IMR-90 (cell line): ENCODE data around the gene DHH. TPM values are rescaled to one million over a fixed set of nuclear protein-coding genes. Genes with fewer than 3 reads are reported as not detected.

Experiments
- ATAC-seq: fragments of 200-7000 bp; cut with Tn5 transposase; 2 replicates; pipeline ENCODE4 v1.9.1; 2020; ENCODE audit warnings: low read depth, mild to moderate bottlenecking, moderate library complexity
- BruUV-seq: library from RNA; stranded (reverse); fragments of 400-500 nt; replicated peaks from 2 replicates; lab custom pipeline; 2021; lab: Mats Ljungman, UMichigan
- CTCF ChIA-PET: fragments of 300-600 bp; formaldehyde crosslinking; extraction: SDS; loops from one replicate; lab custom pipeline; 2021; ENCODE audit warnings: antibody characterized with exemption; lab: Yijun Ruan, JAX
- POLR2A ChIA-PET: fragments of 300-600 bp; sonication (Branson Sonifier 250); formaldehyde crosslinking; loops from one replicate; lab custom pipeline; 2022; ENCODE audit warnings: antibody characterized with exemption; ENCODE audit not compliant: unreplicated experiment; lab: Charles Lee
- DNase-seq: peaks from one replicate; pipeline ENCODE4 v3.0.0; 2013
- H2AFZ ChIP-seq: replicated peaks from 2 replicates; pipeline ENCODE3; 2013; ENCODE audit warnings: low read length, mild to moderate bottlenecking; ENCODE audit not compliant: poor library complexity
- H2AK5ac ChIP-seq: 2 replicates; pipeline ENCODE4 v1.6.1; 2013; ENCODE audit warnings: low read depth, low read length, inconsistent platforms
- H2AK9ac ChIP-seq: replicated peaks from 2 replicates; pipeline ENCODE3; 2013; ENCODE audit warnings: mild to moderate bottlenecking, low read depth, low read length, moderate library complexity; ENCODE audit not compliant: poor library complexity
- H2BK120ac ChIP-seq: 2 replicates; pipeline ENCODE4 v1.6.1; 2013; ENCODE audit warnings: low read depth, low read length, inconsistent platforms
- H2BK15ac ChIP-seq: 3 replicates; pipeline ENCODE4 v1.6.1; 2013; ENCODE audit warnings: low read depth, low read length, inconsistent platforms
- H2BK20ac ChIP-seq: 2 replicates; pipeline ENCODE4 v1.6.1; 2013; ENCODE audit warnings: low read depth, mild to moderate bottlenecking, inconsistent platforms, low read length, moderate library complexity
- H2BK5ac ChIP-seq: 2 replicates; pipeline ENCODE4 v1.6.1; 2013; ENCODE audit warnings: mild to moderate bottlenecking, low read depth, low read length, inconsistent platforms; ENCODE audit not compliant: poor library complexity, severe bottlenecking
- H3K14ac ChIP-seq: replicated peaks from 2 replicates; pipeline ENCODE4 v1.6.1; 2013; ENCODE audit warnings: low read depth, low read length, inconsistent platforms
- H3K18ac ChIP-seq: 2 replicates; pipeline ENCODE4 v1.6.1; 2013; ENCODE audit warnings: low read depth, low read length, control low read depth
- H3K23ac ChIP-seq: 2 replicates; pipeline ENCODE4 v1.6.1; 2013; ENCODE audit warnings: low read depth, low read length, inconsistent platforms
- H3K27ac ChIP-seq: 2 replicates; pipeline ENCODE4 v1.5.1; 2013; ENCODE audit warnings: mild to moderate bottlenecking, control low read depth, low read length; ENCODE audit not compliant: insufficient read depth
- H3K27me3 ChIP-seq: 2 replicates; pipeline ENCODE4 v1.6.1; 2013; ENCODE audit warnings: low read length; ENCODE audit not compliant: control insufficient read depth, insufficient read depth
- H3K36me3 ChIP-seq: 2 replicates; pipeline ENCODE4 v1.6.1; 2013; ENCODE audit warnings: low read length, mixed read lengths; ENCODE audit not compliant: control insufficient read depth, insufficient read depth
- H3K4ac ChIP-seq: 2 replicates; pipeline ENCODE4 v1.6.1; 2013; ENCODE audit warnings: low read depth, low read length, inconsistent platforms
- H3K4me1 ChIP-seq: 2 replicates; pipeline ENCODE4 v1.6.1; 2013; ENCODE audit warnings: low read length, mixed read lengths; ENCODE audit not compliant: control insufficient read depth, insufficient read depth
- H3K4me2 ChIP-seq: 2 replicates; pipeline ENCODE4 v1.6.1; 2013; ENCODE audit warnings: low read depth, mild to moderate bottlenecking, control low read depth, low read length, moderate library complexity
- H3K4me3 ChIP-seq: 2 replicates; pipeline ENCODE4 v1.5.1; 2013; ENCODE audit warnings: low read depth, mild to moderate bottlenecking, control low read depth, low read length, moderate library complexity; ENCODE audit not compliant: insufficient read depth
- H3K56ac ChIP-seq: 2 replicates; pipeline ENCODE4 v1.6.1; 2013; ENCODE audit warnings: low read length, inconsistent platforms; ENCODE audit not compliant: insufficient read depth; ENCODE audit errors: extremely low read depth
- H3K79me1 ChIP-seq, 2 experiments: 2 replicates each; pipeline ENCODE4 v1.6.1; 2013; ENCODE audit warnings: low read length in 2 of 2, inconsistent platforms in 1 of 2, low read depth in 1 of 2
- H3K9ac ChIP-seq: 2 replicates; pipeline ENCODE4 v1.6.1; 2013; ENCODE audit warnings: low read depth, low read length, control low read depth
- H3K9me1 ChIP-seq: 2 replicates; pipeline ENCODE4 v1.6.1; 2013; ENCODE audit warnings: low read length, inconsistent platforms; ENCODE audit not compliant: insufficient read depth
- H3K9me3 ChIP-seq: 2 replicates; pipeline ENCODE4 v1.6.1; 2013; ENCODE audit warnings: low read length; ENCODE audit not compliant: control insufficient read depth, insufficient read depth
- H4K20me1 ChIP-seq: 2 replicates; pipeline ENCODE4 v1.6.1; 2013; ENCODE audit warnings: low read length, inconsistent platforms; ENCODE audit not compliant: insufficient read depth
- H4K5ac ChIP-seq: 2 replicates; pipeline ENCODE4 v1.6.1; 2013; ENCODE audit warnings: mild to moderate bottlenecking, low read depth, low read length, control low read depth
- H4K8ac ChIP-seq, 2 experiments: 2 replicates each; pipeline ENCODE4 v1.6.1; 2013; ENCODE audit warnings: low read depth in 2 of 2, low read length in 2 of 2, control low read depth in 1 of 2, inconsistent platforms in 1 of 2
- H4K91ac ChIP-seq: 2 replicates; pipeline ENCODE4 v1.6.1; 2013; ENCODE audit warnings: low read depth, low read length, inconsistent platforms; ENCODE audit not compliant: insufficient read depth
- CEBPB ChIP-seq: IDR thresholded peaks from 2 replicates; pipeline ENCODE4 v1.6.1; 2012; ENCODE audit warnings: low read depth, low read length, improper control_type of control experiment
- CHD1 ChIP-seq: IDR thresholded peaks from 2 replicates; pipeline ENCODE4 v1.6.1; 2012; ENCODE audit warnings: low read depth, low read length, improper control_type of control experiment
- ELK1 ChIP-seq: fragments of 150-350 bp; IDR thresholded peaks from 2 replicates; pipeline ENCODE4 v1.6.1; 2016; ENCODE audit warnings: low read depth, mild to moderate bottlenecking, low read length, moderate library complexity, borderline replicate concordance
- FOS ChIP-seq: fragments of 150-350 bp; IDR thresholded peaks from 2 replicates; pipeline ENCODE4 v1.6.1; 2016; ENCODE audit warnings: low read depth, low read length
- MAFK ChIP-seq: IDR thresholded peaks from 2 replicates; pipeline ENCODE4 v1.6.1; 2012; ENCODE audit warnings: low read depth, low read length, improper control_type of control experiment
- MXI1 ChIP-seq: IDR thresholded peaks from 2 replicates; pipeline ENCODE4 v1.6.1; 2012; ENCODE audit warnings: low read depth, mild to moderate bottlenecking, low read length, moderate library complexity, borderline replicate concordance
- NFE2L2 ChIP-seq: fragments of 150-350 bp; IDR thresholded peaks from 2 replicates; pipeline ENCODE4 v1.6.1; 2016; ENCODE audit warnings: low read depth, mild to moderate bottlenecking, low read length
- RAD21 ChIP-seq: IDR thresholded peaks from 2 replicates; pipeline ENCODE4 v1.6.1; 2012; ENCODE audit warnings: low read length, improper control_type of control experiment
- SMC3 ChIP-seq: fragments of 150-350 bp; IDR thresholded peaks from 2 replicates; pipeline ENCODE4 v1.6.1; 2016; ENCODE audit warnings: low read depth, mild to moderate bottlenecking, antibody characterized with exemption, low read length, moderate library complexity
- WGBS, 2 experiments: methylation state at CpG; one replicate each; pipeline versions ENCODE4 v1.1.5 to v1.1.7; 2013; ENCODE audit warnings: missing lambda C conversion rate in 2 of 2; ENCODE audit not compliant: insufficient read length in 1 of 2; ENCODE audit errors: extremely low coverage in 2 of 2; 5-methylcytosine and 5-hydroxymethylcytosine counted together
- dilution Hi-C: fragments of 300-500 bp; cut with HindIII; formaldehyde crosslinking; loops from one replicate; pipeline ENCODE4 v1.14.3; 2018; ENCODE audit warnings: low sequenced_read_pairs; ENCODE audit not compliant: unreplicated experiment
- in situ Hi-C: fragments of 300-500 bp; cut with MboI; formaldehyde crosslinking; loops from 3 replicates; pipeline ENCODE4 v1.14.3; 2019; ENCODE audit warnings: low sequenced_read_pairs, inconsistent platforms, mixed read lengths
- intact Hi-C: fragments of 100-400 bp; cut with micrococcal nuclease; formaldehyde crosslinking; loops from 2 replicates; pipeline ENCODE4 v1.10.0; 2022
- polyA plus RNA-seq, 3 experiments: library from polyadenylated mRNA; depleted of rRNA; stranded (reverse); fragments of >200 nt; gene quantifications; 2 replicates each; pipeline ENCODE4 v1.2.3, GENCODE V29; 2012; ENCODE audit warnings: low replicate concordance in 1 of 3
- total RNA-seq: library from RNA; depleted of rRNA; stranded (reverse); fragments of >200 nt; gene quantifications from 2 replicates; pipeline ENCODE4 v1.2.3, GENCODE V29; 2012
- TF ChIP-seq, protein P1 (sequence below): conservative IDR thresholded peaks from 2 replicates; pipeline ENCODE4 v1.5.1; 2012; ENCODE audit warnings: mild to moderate bottlenecking, low read depth, low read length, improper control_type of control experiment

DHH gene
- total and polyA plus RNA-seq, 2 of the 4 experiments (the other 2 are of a cell fraction), result under 0.01 to 0.07 TPM

DNA sequence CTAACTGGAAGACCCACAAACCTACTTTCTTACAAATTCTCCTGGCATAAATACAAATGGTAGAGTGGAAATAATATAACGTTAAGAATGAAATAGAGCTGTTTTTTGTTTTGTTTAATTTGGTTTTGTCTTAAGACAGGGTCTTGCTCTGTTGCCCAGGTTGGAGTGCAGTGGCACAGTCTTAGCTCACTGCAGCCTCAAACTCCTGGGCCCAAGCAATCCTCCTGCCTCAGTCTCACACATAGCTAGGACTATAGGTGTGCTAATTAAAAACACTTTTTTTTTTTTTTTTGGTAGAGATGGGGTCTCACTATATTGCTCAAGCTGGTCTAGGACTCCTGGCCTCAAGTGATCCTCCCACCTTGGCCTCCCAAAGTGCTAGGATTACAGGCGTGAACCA lies 4.1 kb upstream of the DHH start:
- in situ Hi-C loops (no loop called here), intact Hi-C loops (no loop called here), dilution Hi-C loops (no loop called here)
- DNase-seq (no peak), ATAC-seq (no peak)
- no peak overlapping the region for H2AK9ac ChIP-seq
- H3K36me3 ChIP-seq, result peaks cover 55% of the 10 kb centered on the region
- H3K18ac ChIP-seq, result no peak overlapping the region
- H3K27ac ChIP-seq, result no peak overlapping the region
- BruUV-seq, result no TSS peak
- no peak overlapping the region for H2BK15ac ChIP-seq
- H3K4me3 ChIP-seq, result no peak overlapping the region
- peaks cover 12% of the 10 kb centered on the region; the same call in 1 of the 2 replicates for H3K27me3 ChIP-seq
- no peak overlapping the region for H4K5ac ChIP-seq
- H4K8ac ChIP-seq, result no peak overlapping the region
- no peak overlapping the region for H2BK5ac ChIP-seq
- H2AK5ac ChIP-seq, result no peak overlapping the region
- H2BK120ac ChIP-seq, result no peak overlapping the region
- no peak overlapping the region for H3K14ac ChIP-seq
- H3K79me1 ChIP-seq, result peaks cover 13% of the 10 kb centered on the region in 2 experiments
- H3K56ac ChIP-seq, result no peak overlapping the region
- no peak overlapping the region for H3K9ac ChIP-seq
- H4K20me1 ChIP-seq, result peaks cover 16% of the 10 kb centered on the region
- H3K9me1 ChIP-seq, result no peaks in the 10 kb centered on the region; the same call in 1 of the 2 replicates
- CTCF ChIA-PET, result interaction anchor here (0.6 to 0.7 kb wide), 2 partner anchors 10 to 18 kb away, joined by 3 read pairs; no protein-coding TSS in a partner anchor
- POLR2A ChIA-PET, result interaction anchor here (1.1 kb wide), 1 partner anchor 12 kb away, joined by 4 read pairs; the partner anchor contains the start of gene LMBR1L
- H3K9me3 ChIP-seq, result no peaks in the 10 kb centered on the region
- TF ChIP-seq, protein P1, sequence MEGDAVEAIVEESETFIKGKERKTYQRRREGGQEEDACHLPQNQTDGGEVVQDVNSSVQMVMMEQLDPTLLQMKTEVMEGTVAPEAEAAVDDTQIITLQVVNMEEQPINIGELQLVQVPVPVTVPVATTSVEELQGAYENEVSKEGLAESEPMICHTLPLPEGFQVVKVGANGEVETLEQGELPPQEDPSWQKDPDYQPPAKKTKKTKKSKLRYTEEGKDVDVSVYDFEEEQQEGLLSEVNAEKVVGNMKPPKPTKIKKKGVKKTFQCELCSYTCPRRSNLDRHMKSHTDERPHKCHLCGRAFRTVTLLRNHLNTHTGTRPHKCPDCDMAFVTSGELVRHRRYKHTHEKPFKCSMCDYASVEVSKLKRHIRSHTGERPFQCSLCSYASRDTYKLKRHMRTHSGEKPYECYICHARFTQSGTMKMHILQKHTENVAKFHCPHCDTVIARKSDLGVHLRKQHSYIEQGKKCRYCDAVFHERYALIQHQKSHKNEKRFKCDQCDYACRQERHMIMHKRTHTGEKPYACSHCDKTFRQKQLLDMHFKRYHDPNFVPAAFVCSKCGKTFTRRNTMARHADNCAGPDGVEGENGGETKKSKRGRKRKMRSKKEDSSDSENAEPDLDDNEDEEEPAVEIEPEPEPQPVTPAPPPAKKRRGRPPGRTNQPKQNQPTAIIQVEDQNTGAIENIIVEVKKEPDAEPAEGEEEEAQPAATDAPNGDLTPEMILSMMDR, result no peak
- no peak for TF ChIP-seq MXI1
- no peak for TF ChIP-seq FOS
- TF ChIP-seq NFE2L2, result no peak
- TF ChIP-seq ELK1, result no peak
- no peak for TF ChIP-seq MAFK
- TF ChIP-seq CEBPB, result no peak
- TF ChIP-seq RAD21, result no peak
- no peak for TF ChIP-seq SMC3
- no peak for TF ChIP-seq CHD1
- no peak overlapping the region for H3K23ac ChIP-seq
- H2AFZ ChIP-seq, result no peak overlapping the region
- H3K4me1 ChIP-seq, result peaks cover 2% of the 10 kb centered on the region; the same call in 1 of the 2 replicates
- H2BK20ac ChIP-seq, result no peak overlapping the region
- H3K4me2 ChIP-seq, result no peak overlapping the region
- WGBS, 2 experiments, result 86 to 100% methylated on average over 1 of the region's 2 CpGs
- H4K91ac ChIP-seq, result no peak overlapping the region
- H3K4ac ChIP-seq, result no peak overlapping the region
